GM18861 (cell line): ENCODE data around the gene NR1D2.
"Not testable (repeated sequence)": the region's sequence is repeated elsewhere in the genome, so short reads cannot be mapped to it uniquely, and the experiment has no call there.

ENCODE experiments used
- ATAC-seq: cut with Tn5 transposase; IDR thresholded peaks from one replicate; pipeline ENCODE4 v1.9.1; 2021; ENCODE audit not compliant: unreplicated experiment

Gene NR1D2

GRCh38 chr3:23944861-23945662, at the start of gene NR1D2:
Gene NR1D2 (plus strand): TSS chr3:23945286. CDS start chr3:23945579, 293 bp downstream.
- peak; percentile 36 for ATAC-seq

DNA sequence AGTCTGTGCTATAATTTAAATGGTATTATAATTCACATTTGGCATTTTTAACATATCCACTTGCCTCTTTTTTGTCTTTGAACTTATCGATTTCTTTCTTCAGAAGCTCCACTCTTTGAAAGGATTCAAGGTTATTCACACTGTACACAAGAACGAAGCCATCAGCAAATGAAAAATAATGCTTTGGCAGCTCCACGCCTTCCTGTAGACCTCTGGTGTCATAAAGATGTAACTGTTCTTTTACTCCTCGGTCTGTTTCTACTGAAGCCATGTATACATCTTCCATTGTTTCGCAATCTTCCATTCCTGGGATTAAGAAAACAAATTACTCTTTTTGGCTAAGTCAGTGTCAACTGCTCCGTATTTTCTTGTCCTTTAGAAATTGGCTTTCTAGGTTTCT, 44.3 kb upstream of the NR1D2 start:
- ATAC-seq, result no peak

DNA sequence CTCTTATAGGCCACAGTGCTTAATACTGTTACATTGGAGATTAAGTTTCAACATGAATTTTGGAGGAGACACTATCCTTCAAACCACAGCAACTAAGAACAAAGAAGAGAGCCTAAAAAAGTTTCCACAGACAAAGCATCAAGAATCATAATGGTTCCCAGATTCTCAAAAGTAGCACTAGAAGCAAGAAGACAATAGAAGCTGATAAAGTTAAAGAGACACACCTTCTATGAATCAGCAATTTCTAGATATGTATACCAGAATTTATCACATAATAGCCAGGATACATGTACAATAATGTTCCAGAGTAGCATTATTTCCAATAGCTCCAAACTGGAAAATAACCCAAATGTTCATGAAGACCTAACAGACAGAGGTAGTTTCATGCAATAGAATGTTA, 40.5 kb upstream of the NR1D2 start:
- ATAC-seq, result no peak

- ATAC-seq, result no peak
Measured at GRCh38 chr3:23909341-23909740, 35.7 kb upstream of the NR1D2 start.

DNA sequence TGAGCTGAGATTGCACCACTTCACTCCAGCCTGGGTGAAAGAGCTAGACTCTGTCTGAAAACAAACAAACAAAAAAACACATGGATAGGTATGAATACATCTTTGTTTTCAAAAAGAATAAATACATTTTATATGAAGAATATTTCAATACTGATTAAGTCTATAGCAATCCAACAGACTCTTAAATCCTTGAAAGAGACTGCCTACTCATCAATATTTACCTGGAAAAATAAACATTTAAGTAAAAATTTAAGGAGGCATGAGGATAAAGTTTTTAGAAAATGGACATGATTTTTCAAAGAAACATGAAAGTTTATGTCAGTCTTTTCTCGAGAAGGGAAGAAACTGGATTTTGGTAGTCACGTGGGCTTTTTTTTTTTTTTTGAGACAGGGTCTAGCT, 33.7 kb upstream of the NR1D2 start:
- ATAC-seq, result no peak

GRCh38 chr3:23912335-23912734, 32.8 kb upstream of the NR1D2 start:
- ATAC-seq, result not testable (repeated sequence)

- no peak for ATAC-seq
Measured at GRCh38 chr3:23913182-23913581, 31.9 kb upstream of the NR1D2 start.

DNA sequence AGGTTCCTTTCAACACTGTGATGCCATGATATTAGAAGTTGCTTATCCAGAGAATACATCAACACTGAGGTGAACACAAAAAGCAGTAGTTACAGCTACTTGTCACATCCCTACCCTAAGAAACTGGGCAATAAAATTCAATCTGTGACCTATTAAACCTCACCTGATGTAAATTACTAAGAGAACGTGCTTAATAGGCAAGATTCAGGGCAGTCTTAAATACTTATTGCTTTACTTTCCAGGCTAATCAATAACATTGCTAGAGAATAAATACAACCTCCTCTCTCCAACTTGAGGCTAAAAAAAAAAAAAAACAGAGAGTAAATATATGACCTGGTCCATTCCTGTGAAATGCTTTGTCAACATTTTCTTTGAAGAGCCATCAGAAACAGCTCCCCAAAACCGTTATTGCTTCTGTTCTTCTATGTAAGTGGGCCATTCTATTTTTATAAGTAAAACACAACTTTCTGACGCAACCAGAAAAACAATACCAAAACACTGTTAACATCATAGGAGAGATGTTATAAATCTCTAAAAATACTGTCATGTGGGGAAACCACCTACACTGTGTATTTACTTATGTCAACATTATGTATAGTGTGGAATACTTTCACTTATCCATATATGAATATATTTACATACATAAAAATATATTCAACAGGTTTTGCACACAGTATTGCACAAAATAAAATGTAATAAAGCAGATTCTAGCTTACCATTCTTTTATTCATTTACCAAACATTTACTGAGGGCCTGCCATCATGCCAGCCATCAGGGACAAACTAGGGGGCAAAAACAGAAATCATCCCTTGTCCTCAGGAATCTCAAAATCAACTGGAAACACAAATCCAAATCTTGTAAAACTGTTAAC, 31.0 kb upstream of the NR1D2 start:
- ATAC-seq, result no peak

DNA sequence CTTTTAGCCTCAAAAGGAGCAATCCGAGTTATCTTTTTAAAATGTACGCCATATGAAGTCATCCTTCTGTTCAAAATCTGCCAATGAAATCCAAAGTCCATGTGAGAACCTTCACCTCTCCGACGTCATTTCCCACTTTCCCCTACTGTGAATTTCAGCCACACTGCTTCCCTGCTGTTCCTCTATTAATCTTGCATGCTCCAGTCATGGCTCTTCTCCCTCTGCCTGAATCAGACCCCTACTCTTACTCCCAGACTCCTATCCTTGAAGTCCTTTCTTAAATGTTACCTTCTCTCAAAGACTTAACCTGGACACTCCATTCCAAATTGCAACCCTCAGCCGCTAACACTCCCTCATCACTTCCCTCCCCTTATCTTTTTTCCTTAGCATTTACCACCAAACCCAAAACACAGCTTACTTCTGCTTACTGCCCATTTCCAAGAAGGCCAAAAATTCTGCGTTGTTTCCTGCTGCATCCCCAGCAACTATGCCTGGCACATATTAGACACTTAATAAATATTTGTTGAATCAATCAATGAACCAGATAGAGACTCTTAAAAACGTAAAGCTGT, 29.5 kb upstream of the NR1D2 start:
- ATAC-seq, result no peak

DNA sequence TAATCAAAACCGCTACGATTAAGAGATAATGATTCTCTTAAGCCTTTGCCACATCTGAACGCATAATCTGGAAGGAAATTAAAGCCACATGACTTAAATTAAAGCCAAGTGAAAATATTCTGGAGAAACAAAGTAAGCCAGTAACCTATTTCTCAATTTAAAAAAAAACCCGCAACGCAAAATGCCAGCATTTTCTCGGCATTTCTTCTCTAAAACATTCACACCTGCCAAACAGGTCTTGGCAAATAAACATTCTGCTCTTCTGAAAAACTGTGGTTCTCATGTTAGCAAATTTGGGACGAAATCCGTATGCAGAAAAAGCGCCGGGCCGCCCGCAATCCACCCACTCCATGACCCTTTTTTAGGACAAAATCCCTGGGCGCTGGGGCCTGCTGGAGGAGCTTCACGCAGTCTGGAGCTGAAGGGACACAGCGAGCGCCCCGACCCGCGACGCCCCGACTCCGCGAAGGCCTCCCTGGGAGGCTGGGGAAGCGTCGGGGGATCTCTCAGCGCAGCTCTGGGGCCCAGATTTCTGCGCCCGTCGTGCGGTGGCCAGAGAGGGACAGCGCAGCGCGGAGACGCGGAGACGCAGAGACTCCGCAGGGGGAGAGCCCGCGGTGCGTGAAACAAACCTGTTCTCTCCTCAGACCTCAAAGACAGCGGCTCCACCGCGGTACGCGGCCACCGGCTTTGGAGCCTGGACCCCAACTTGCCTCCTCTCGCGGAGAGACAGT, 28.8 kb upstream of the NR1D2 start:
- peak; percentile 38 for ATAC-seq

- peak; percentile 92 for ATAC-seq
Measured at GRCh38 chr3:23916886-23917678, 28.0 kb upstream of the NR1D2 start, which contains the start of the genes NKIRAS1 and RPL15. Gene NKIRAS1 (minus strand): TSS chr3:23916990. CDS start chr3:23910904, 6,086 bp downstream. Gene RPL15 (plus strand): TSS chr3:23917132. CDS start chr3:23917860, 728 bp downstream.

GRCh38 chr3:23917679-23918303, 27.3 kb upstream of the NR1D2 start:
- ATAC-seq, result not testable (repeated sequence)

GRCh38 chr3:23918331-23918730, 26.8 kb upstream of the NR1D2 start:
- ATAC-seq, result not testable (repeated sequence)

DNA sequence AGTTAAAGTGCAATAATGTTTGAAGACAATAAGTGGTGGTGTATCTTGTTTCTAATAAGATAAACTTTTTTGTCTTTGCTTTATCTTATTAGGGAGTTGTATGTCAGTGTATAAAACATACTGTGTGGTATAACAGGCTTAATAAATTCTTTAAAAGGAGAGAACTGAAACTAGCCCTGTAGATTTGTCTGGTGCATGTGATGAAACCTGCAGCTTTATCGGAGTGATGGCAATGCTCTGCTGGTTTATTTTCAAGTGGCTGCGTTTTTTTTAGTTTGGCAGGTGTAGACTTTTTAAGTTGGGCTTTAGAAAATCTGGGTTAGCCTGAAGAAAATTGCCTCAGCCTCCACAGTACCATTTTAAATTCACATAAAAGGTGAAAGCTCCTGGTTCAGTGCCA, 25.5 kb upstream of the NR1D2 start:
- no peak for ATAC-seq

GRCh38 chr3:23920151-23920655, 24.9 kb upstream of the NR1D2 start:
- ATAC-seq, result no peak

GRCh38 chr3:23921052-23921511, 24.0 kb upstream of the NR1D2 start:
- ATAC-seq, result no peak

- ATAC-seq, result no peak
Measured at GRCh38 chr3:23923786-23924185, 21.3 kb upstream of the NR1D2 start.

- no peak for ATAC-seq
Measured at GRCh38 chr3:23926246-23926645, 18.8 kb upstream of the NR1D2 start.

- no peak for ATAC-seq
Measured at GRCh38 chr3:23926736-23927135, 18.4 kb upstream of the NR1D2 start.
